ENCODE measurements around the gene SCRN2.

DNA sequence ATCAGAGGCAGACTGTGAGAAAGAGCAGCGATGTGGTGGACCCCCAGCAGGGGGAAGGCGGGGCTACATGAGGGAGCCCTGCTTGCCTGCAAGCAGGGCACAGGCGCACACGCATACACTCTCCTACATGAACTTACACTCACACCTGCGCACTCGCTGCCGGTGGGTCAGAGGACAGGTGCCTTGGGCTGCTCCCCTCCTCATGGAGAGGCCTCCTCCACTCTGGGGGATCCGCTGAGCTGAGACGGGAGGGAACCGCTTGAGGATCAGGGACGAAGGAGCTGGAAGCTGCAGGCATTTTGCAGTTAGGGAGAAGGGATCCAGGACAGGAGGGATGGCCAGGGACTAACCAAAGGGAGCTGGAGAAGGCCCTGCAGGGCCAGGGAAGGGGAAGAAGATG lies 33.7 kb downstream of the SCRN2 start:
- TF ChIP-seq, protein P1, sequence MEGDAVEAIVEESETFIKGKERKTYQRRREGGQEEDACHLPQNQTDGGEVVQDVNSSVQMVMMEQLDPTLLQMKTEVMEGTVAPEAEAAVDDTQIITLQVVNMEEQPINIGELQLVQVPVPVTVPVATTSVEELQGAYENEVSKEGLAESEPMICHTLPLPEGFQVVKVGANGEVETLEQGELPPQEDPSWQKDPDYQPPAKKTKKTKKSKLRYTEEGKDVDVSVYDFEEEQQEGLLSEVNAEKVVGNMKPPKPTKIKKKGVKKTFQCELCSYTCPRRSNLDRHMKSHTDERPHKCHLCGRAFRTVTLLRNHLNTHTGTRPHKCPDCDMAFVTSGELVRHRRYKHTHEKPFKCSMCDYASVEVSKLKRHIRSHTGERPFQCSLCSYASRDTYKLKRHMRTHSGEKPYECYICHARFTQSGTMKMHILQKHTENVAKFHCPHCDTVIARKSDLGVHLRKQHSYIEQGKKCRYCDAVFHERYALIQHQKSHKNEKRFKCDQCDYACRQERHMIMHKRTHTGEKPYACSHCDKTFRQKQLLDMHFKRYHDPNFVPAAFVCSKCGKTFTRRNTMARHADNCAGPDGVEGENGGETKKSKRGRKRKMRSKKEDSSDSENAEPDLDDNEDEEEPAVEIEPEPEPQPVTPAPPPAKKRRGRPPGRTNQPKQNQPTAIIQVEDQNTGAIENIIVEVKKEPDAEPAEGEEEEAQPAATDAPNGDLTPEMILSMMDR (IDR thresholded peaks at IDR 0.05; ENCODE audit: extremely low read depth in 1 of 2, insufficient read depth in 1 of 2, low read depth in 1 of 2, low read length in 2 of 2), result no peak
- TF ChIP-seq MAX (IDR thresholded peaks at IDR 0.05; ENCODE audit: insufficient read depth, insufficient read length) (no peak), POLR2A (IDR thresholded peaks at IDR 0.05; ENCODE audit: low read depth, low read length) (no peak), EZH2 (IDR thresholded peaks at IDR 0.05; ENCODE audit: borderline replicate concordance, low read depth, low read length, severe bottlenecking) (no peak), POLR2AphosphoS5 (IDR thresholded peaks at IDR 0.05; ENCODE audit: insufficient read depth, low read depth, low read length) (no peak), MYC (IDR thresholded peaks at IDR 0.05; ENCODE audit: low read depth, low read length) (no peak)

All from endothelial cell of umbilical vein (primary cell).